Nephron (organoid): ENCODE data around the gene DNMT1.

Experiments used
- H3K27ac Mint-ChIP-seq, 3 experiments: 2 replicates each; pipeline ENCODE4 v1.8.0; 2020; ENCODE audit warnings: mixed read lengths in 3 of 3, mild to moderate bottlenecking in 2 of 3, moderate library complexity in 1 of 3
- H3K27me3 Mint-ChIP-seq: 2 replicates; pipeline ENCODE4 v1.8.0; 2021; ENCODE audit warnings: low read depth, mild to moderate bottlenecking, moderate library complexity, mixed read lengths
- H3K36me3 Mint-ChIP-seq: 2 replicates; pipeline ENCODE4 v1.8.0; 2020; ENCODE audit warnings: low read depth, mixed read lengths
- H3K4me1 Mint-ChIP-seq: 2 replicates; pipeline ENCODE4 v1.8.0; 2020; ENCODE audit warnings: mixed read lengths
- H3K4me3 Mint-ChIP-seq, 3 experiments: 2 replicates each; pipeline ENCODE4 v1.8.0; 2020; ENCODE audit warnings: mild to moderate bottlenecking in 3 of 3, mixed read lengths in 3 of 3, moderate library complexity in 2 of 3
- H3K9me3 Mint-ChIP-seq: 2 replicates; pipeline ENCODE4 v1.8.0; 2020; ENCODE audit warnings: mixed read lengths
- TF ChIP-seq, protein P1 (sequence below), 3 experiments: fragments of 200-600 bp; sonication (generic); IDR thresholded peaks; one replicate each; pipeline ENCODE4 v1.5.0; 2021; ENCODE audit warnings: antibody characterized with exemption in 3 of 3; ENCODE audit not compliant: unreplicated experiment in 3 of 3

DNMT1 gene

DNA sequence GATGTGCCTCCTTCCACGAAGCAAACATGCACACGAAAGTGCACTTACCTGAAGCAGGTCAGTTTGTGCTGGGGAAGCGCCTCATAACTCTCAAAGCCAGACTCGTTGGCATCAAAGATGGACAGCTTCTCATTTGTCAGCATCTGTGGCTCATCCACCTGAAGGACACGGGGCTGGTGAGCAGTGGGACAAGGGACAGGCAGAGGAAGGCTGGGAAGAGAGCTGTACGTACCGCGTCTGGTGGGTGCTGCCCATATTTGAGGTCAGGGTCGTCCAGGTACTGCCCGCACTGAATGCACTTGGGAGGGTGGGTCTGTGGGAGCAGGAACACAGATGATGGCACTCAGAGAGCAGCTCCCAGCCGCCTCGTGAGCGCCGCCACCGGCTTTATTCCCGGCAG, 35.1 kb downstream of the DNMT1 start:
- TF ChIP-seq, protein P1, sequence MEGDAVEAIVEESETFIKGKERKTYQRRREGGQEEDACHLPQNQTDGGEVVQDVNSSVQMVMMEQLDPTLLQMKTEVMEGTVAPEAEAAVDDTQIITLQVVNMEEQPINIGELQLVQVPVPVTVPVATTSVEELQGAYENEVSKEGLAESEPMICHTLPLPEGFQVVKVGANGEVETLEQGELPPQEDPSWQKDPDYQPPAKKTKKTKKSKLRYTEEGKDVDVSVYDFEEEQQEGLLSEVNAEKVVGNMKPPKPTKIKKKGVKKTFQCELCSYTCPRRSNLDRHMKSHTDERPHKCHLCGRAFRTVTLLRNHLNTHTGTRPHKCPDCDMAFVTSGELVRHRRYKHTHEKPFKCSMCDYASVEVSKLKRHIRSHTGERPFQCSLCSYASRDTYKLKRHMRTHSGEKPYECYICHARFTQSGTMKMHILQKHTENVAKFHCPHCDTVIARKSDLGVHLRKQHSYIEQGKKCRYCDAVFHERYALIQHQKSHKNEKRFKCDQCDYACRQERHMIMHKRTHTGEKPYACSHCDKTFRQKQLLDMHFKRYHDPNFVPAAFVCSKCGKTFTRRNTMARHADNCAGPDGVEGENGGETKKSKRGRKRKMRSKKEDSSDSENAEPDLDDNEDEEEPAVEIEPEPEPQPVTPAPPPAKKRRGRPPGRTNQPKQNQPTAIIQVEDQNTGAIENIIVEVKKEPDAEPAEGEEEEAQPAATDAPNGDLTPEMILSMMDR (IDR thresholded peaks at IDR 0.05; ENCODE audit: unreplicated experiment in 3 of 3), result no peak
- Mint-ChIP-seq H3K4me1 (no peaks in the 10 kb centered on the region), H3K36me3 (peaks cover 59% of the 10 kb centered on the region), H3K4me3 (no peak overlapping the region), H3K27ac (no peak overlapping the region), H3K27me3 (no peaks in the 10 kb centered on the region), H3K9me3 (no peaks in the 10 kb centered on the region)

DNA sequence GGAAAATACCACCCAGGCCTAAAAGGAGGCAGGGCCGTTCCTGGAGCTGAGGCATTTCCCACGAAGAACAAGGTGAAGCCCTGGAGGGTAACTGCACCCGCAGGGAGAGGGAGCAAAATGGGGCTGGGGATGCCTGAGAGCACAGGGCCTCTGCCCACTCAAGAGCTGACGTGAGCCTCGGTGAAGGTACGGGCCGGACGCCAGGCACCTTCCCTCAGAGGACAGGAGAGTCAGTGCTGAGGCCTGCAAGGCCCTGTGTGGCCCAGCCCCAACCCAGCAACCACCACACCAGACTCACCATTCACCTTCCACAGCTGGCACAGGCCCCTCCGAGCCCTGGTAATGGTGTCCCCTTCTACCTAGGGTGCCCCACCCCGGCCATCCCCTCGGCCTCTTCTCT, 36.3 kb downstream of the DNMT1 start:
- Mint-ChIP-seq H3K9me3 (no peaks in the 10 kb centered on the region), H3K4me1 (no peaks in the 10 kb centered on the region), H3K4me3 (no peak overlapping the region), H3K27me3 (no peaks in the 10 kb centered on the region), H3K27ac (no peak overlapping the region), H3K36me3 (peaks cover 66% of the 10 kb centered on the region)
- TF ChIP-seq, protein P1 (IDR thresholded peaks at IDR 0.05; ENCODE audit: unreplicated experiment in 3 of 3), result no peak

DNA sequence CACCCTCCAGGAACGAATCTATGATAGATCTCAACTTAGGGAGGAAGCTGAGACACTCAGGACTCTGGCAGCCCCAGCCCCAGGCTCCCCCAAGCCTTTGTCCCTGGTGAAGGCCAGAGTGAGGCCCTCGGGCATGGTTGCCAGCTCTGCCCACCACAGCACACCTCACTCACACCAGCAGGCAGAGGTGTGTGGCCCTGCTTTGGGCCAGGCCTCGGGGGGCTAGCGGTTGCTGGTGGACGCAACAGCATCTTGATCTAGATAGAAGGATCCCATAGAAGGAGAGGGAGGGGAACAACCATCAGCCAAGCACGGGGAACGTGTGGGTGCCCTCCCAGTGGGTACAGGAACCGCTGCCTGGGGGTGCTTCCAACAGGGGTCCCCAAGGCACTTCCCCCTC, 36.7 kb downstream of the DNMT1 start:
- TF ChIP-seq, protein P1 (IDR thresholded peaks at IDR 0.05; ENCODE audit: unreplicated experiment in 3 of 3), result no peak
- Mint-ChIP-seq H3K27me3 (no peaks in the 10 kb centered on the region), H3K36me3 (peaks cover 63% of the 10 kb centered on the region), H3K27ac (no peak overlapping the region), H3K9me3 (no peaks in the 10 kb centered on the region), H3K4me1 (no peaks in the 10 kb centered on the region), H3K4me3 (no peak overlapping the region)

DNA sequence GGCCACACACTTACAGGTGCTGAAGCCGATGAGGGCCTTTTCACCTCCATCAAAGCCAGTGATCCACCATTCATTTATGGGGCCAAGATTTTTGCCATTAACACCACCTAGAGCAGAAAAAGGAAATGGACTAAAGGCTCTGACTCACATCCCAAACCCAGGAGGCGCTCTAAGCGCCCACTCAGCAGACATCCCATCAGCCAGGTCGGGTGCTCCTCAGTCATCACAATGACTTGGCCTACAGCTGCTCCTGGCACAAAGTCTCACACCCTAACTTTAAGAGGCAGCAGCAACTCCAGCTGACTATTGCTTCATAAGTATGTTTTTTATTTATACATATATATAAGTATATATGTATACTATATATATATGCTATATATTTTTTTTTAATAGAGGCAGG, 38.9 kb downstream of the DNMT1 start:
- Mint-ChIP-seq H3K36me3 (peaks cover 79% of the 10 kb centered on the region), H3K4me1 (no peaks in the 10 kb centered on the region), H3K27ac (no peak overlapping the region), H3K27me3 (no peaks in the 10 kb centered on the region), H3K4me3 (no peak overlapping the region), H3K9me3 (no peaks in the 10 kb centered on the region)
- TF ChIP-seq, protein P1 (IDR thresholded peaks at IDR 0.05; ENCODE audit: unreplicated experiment in 3 of 3), result no peak

DNA sequence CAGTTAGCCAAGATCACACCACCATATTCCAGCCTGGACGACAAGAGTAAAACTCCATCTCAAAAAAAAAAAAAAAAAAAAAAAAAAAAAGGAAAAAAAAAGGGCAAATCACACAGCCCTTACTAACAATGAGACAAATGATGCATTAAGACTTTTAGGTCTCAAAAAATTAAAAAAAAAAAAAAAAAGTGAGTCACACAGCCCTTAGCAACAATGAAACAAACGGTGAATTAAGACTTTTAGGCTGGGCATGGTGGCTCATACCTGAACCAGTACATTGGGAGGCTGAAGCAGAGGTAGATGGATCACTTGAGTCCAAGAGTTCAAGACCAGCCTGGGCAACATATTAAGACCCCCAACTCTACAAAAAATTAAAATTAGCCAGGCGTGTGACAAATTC, 42.7 kb downstream of the DNMT1 start:
- no peaks in the 10 kb centered on the region for H3K4me1 Mint-ChIP-seq
- TF ChIP-seq, protein P1 (IDR thresholded peaks at IDR 0.05; ENCODE audit: unreplicated experiment in 3 of 3), result no peak
- H3K36me3 Mint-ChIP-seq, result peaks cover 81% of the 10 kb centered on the region
- no peaks in the 10 kb centered on the region for H3K9me3 Mint-ChIP-seq
- H3K27me3 Mint-ChIP-seq, result no peaks in the 10 kb centered on the region
- H3K27ac Mint-ChIP-seq, result no peak overlapping the region
- no peak overlapping the region for H3K4me3 Mint-ChIP-seq

DNA sequence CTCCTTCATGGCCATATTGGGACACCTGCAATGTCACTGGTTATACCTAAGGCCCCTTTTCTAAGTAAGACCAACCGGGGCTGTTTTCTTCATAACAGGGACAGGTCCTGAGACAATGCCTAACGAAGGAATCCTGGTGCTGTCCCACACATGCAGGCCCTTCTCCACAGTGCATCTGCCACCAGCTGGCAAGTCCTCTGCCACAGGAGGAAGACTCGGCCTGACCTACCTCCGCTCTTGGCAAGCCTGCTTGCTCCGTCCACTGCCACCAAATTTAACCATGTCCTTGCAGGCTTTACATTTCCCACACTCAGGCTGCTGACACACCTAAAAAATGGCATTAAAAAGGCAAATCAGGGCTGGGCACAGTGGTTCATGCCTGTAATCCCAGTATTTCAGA, 43.2 kb downstream of the DNMT1 start:
- H3K9me3 Mint-ChIP-seq, result no peaks in the 10 kb centered on the region
- H3K4me3 Mint-ChIP-seq, result no peak overlapping the region
- no peaks in the 10 kb centered on the region for H3K27me3 Mint-ChIP-seq
- H3K27ac Mint-ChIP-seq, result no peak overlapping the region
- peaks cover 78% of the 10 kb centered on the region for H3K36me3 Mint-ChIP-seq
- TF ChIP-seq, protein P1 (IDR thresholded peaks at IDR 0.05; ENCODE audit: unreplicated experiment in 3 of 3), result no peak
- no peaks in the 10 kb centered on the region for H3K4me1 Mint-ChIP-seq
